HG03280 (cell line): ENCODE results near the gene ZNF324B.
"Not testable (repeated sequence)": the region's sequence is repeated elsewhere in the genome, so short reads cannot be mapped to it uniquely, and the experiment has no call there.

Experiments used
- ATAC-seq: cut with Tn5 transposase; IDR thresholded peaks from one replicate; pipeline ENCODE4 v1.9.1; 2021; ENCODE audit warnings: mild to moderate bottlenecking, moderate library complexity; ENCODE audit not compliant: unreplicated experiment

The ZNF324B gene

DNA sequence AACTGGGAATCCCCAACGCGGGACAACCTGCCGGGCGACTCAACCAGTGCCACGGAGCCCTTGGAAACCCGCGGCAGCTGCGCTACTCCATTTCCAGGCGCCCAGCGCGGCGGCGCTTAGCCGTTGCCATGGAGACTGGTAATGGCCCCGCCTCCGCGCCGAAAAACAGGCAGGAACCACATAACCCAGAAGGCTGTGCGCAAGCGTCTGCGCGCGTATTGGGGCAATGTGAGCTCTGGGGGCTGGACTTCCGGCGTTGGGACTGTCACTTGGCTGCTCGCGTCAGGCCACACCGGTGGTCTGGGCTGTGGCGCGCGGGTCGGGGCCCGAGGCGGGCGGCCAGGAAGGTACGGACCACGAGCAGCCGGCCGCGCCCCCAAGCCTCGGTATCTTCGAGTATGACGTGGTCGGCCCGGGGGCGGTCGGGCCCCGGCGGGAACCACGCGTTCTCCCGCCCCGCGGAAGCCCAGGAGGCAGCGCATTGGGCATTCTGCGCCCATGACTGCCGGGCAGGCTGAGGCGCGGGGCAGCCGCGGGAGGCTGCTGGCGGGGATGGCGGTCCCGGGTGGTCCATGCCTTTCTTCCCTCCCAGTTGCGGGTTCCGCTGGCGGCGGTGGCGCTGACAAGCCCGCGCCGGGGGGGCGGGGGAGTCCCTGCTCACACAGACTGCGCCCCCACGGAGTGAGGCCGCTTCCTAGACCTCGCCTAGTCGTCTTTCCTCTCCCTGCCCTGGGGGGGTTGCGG, at the start of gene ZNF324B:
ZNF324B (plus strand) TSS at position 265 of the 744 bp plus-strand sequence. CDS start 2,080 bp downstream, outside the sequence.
- peak; percentile 94 for ATAC-seq

DNA sequence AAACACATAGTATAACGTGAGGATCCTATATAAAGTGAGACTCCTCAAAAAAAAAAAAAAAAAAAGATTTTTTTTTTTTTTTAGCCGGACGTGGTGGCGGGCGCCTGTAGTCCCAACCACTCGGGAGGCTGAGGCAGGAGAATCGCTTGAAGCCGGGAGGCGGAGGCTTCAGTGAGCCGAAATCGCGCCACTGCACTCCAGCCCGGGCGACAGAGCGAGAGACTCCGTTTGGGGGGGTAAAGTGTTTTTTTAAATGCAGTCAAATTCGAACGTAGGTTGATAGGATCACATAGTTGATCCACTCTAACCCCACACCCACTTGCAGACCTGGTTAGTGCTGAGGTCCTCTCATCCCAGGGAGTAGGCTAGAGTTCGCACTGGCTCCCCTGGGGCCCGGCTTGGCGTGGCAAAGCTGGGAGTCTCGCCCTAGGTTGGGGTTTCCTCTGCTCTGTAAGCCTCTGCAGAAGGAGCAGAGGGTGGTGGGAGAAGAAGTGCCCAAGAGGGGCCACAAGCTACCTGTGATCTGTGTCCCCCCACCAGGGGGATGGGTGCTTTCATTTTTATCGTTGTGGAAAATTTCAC, 49.5 kb upstream of the ZNF324B start:
- ATAC-seq: no peak

DNA sequence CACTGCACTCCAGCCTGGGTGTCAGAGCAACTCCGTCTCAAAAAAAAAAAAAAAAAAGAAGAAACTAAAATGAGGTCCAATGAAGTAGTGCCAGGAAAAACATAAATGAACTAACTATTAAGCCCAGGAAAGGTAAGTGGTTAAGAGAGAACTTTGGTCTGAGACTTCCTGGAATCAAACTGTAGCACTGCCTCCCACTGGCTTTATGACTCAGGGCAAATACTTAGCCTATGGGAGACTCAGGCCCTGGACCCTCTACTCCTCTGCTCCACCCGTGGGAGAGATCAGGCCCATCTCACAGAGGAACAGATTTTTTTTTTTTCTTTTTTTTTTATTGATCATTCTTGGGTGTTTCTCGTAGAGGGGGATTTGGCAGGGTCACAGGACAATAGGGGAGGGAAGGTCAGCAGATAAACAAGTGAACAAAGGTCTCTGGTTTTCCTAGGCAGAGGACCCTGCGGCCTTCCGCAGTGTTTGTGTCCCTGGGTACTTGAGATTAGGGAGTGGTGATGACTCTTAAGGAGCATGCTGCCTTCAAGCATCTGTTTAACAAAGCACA, 47.4 kb upstream of the ZNF324B start:
- not testable (repeated sequence) for ATAC-seq

DNA sequence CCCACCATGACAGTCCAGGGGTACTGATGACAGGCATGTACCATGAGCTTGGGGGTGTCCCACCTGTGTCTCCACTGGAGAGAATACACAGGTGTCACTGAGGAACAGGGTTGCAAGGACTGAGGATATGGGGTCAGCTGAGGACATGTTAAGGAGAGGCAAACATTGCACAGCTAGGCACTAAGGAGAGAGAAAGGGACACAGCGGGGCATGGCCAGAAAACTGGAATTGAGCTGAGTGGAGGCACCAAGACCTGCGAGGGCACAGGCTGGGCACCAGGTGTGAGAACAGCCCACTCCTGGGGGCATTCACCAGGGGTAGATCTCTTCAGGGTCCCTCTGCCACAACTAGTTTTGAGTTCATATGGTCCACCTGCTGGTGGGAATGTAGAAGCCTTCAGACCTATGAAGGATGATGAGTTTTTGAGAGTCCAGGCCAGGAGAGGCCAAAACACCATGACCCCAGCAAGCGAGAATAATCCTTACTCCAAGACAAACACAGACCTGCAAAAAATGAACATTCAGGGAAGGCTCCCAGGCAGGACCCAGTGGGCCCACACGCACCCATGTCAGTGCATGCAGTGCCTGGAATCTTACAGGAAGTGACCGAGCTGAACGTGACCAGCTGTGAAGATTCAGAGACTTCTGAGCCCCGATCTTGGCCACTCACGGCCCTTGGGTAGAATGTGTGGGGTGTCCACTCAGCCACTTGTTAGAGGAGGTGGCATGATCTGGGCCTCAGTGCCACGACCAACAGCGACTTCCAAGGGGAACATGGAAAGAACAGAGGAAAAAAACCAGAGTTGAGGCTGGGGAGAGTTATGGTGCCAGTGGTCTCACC, 44.4 kb upstream of the ZNF324B start:
- no peak for ATAC-seq

DNA sequence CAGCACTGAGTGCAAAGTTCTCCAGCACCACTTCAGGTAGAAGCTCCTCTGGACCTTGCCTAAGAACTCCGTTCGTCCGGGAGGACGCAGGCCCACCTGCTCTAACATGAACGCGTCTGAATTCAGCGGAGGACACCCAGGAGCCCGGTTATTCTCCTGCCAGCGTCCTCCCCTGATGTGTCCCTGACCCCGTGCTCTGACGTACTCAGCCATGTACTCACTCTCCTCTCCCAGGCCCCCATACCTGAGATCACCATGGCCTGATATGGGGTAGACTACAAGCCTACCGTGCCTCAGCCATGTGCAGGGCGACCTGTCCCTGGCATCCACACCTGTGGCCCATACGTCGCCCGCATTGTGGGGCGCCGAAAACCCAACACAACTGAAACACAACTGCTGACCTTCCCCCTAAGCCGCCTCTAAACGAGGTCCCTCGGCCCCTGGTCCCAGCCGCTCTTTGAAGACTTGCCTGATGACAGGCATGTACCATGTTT, 43.7 kb upstream of the ZNF324B start:
- no peak for ATAC-seq

DNA sequence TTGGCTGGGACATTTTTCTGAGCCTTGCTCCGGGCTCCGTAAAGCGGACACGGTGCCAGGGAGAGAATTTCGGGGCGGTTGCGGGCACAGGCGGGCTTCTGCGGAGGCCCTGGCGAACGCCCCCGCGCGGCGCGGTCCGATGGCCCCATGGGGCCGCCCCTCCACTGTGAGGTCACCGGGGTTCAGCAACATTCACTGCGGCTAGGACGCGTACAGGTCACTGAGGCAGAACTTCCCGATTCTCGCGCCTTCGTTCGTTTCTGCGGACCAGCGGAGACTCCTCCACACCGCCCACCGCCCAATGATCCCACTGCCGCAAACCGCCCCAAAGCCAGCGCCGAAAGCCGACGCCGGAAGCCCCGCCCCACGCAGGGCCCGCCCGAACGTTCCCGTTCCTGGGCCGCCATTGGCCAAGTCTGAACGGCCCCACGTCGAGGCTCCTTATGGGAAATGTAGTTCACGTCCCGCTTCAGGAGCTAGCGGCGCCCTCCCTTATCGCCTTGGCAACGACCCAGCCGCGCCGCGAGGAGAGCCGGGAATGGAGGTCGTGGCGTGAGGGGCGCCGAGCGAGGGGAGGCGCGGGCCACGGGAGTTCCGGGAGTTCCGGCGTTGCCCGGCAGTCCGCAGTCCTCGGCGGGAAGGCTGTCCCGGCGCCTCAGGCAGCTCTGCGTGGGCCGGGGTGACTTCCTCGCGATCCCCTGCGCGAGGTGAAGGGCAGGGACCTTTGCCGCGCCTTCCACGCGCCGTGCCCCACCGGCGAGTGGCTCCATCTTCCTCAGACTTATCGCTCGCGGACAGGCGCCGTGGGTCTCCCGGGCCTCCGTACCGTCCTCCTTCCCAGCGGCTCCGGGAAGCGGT, 43.0 kb upstream of the ZNF324B start, which contains the start of gene ZNF584:
ZNF584 (plus strand) TSS at position 498 of the 858 bp plus-strand sequence. CDS start 499 bp downstream, outside the sequence.
- ATAC-seq: peak; percentile 91

DNA sequence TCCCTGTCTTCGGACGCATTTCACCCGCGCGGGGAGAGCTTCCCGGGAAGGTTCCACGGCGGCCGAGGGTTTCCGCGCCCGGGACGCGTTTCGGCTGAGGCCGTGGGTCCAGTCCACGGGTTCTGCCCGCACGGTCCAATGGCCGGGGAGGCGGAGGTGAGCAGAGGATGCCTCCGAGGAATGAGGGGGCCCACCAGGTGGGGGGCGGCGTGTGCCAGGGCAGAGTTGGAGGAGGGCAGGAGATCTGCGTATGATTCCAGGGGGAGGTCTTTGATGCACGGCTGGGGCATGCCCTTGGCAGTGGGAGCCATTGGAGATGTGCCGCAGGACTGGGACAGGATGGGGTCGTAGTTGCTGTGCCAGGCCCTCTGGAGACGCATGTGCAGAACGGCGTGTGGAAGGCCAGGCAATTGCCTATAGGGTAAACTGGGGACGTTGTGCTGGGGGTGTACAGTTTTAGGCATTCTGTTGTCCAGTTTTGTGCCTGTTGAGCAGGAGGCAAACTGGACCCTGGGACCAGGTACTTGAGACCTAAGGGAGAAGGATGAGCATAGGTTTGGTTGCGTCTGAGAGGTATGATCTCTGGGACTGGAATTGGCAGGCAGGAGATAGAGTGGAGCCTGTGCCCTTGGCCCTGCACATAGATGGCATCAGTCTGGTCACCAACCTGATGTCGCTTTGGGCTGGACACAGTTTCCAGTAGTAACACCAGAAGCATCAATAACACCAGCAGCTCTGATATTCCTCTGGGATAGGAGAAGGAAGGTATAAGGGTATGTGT, 42.2 kb upstream of the ZNF324B start:
- ATAC-seq: no peak

DNA sequence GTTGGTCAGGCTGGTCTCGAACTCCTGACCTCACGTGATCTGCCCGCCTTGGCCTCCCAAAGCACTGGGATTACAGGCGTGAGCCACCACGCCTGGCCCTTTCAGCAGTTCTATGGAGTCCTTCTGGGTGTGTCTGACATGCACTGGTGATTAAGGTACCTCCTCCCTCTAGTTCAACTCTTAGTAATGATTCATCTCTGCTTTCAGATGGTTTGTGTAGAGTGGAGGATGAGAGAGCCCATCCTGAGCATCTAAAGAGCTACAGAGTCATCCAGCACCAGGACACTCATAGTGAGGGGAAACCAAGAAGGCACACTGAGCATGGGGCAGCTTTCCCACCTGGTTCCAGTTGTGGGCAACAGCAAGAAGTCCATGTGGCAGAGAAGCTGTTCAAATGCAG, 34.8 kb upstream of the ZNF324B start:
- ATAC-seq: no peak

DNA sequence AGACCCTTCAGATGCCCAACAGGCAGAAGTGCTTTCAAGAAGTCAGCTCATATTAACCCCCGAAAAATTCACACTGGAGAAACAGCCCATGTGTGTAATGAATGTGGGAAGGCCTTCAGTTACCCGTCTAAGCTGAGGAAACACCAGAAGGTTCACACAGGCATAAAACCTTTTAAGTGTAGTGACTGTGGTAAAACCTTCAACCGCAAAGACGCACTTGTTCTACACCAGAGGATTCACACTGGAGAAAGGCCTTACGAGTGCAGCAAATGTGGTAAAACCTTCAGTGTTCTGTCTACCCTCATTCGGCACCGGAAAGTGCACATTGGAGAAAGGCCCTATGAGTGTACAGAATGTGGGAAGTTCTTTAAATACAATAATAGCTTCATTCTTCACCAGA, 34.4 kb upstream of the ZNF324B start:
- ATAC-seq: no peak

DNA sequence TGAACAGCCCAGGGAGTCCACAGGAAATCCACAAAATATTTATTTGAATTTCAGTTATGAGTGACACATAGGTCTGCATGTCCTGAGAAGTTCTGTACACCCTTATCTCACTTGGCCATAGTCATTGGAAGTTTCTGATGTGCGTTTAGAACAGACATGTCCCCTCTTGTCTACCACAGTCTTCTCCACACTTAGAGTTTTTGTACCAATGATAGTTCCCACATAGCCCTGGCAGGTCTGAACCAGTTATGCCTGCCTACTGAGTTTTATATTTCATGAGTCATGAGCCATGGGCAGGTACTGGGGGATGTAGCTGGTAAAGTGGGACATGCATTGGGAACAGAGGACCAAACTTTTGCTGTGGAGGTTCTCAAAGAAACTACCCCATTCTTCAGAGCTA, 22.8 kb upstream of the ZNF324B start:
- no peak for ATAC-seq

DNA sequence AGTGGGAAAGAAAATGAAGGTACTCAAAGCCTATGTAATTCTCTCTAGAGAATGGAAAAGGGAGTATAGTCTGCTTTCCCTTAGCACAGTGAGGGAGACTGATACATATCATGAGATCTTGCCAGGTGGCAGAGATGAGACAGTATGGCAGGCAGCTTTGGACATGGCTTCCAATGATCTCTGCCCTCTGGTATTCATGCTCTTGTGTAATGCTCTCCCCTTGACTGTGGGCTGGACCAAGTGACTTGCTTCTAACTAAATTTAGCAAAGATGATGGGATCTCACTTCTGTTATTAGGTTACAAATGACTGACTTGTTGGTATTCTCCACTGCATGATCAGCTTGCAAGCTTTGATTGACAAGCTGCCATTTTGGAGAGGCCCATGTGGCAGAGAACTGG, 21.7 kb upstream of the ZNF324B start:
- ATAC-seq: no peak

DNA sequence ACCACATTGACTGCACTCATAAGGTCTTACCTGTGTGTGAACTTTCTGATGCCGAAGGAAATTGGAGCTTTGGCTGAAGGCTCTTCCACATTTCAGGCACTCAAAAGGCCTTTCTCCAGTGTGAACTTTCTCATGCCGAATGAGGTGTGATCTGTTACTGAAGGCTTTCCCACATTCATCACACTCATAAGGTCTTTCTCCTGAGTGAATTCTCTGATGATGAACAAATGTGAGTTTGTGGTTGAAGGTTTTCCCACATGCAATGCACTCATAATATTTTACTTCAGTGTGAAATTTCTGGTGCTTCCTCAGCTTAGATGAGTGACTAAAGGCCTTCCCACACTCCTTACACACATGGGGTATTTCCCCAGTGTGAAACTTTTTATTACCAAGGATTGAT, 17.2 kb upstream of the ZNF324B start:
- no peak for ATAC-seq

DNA sequence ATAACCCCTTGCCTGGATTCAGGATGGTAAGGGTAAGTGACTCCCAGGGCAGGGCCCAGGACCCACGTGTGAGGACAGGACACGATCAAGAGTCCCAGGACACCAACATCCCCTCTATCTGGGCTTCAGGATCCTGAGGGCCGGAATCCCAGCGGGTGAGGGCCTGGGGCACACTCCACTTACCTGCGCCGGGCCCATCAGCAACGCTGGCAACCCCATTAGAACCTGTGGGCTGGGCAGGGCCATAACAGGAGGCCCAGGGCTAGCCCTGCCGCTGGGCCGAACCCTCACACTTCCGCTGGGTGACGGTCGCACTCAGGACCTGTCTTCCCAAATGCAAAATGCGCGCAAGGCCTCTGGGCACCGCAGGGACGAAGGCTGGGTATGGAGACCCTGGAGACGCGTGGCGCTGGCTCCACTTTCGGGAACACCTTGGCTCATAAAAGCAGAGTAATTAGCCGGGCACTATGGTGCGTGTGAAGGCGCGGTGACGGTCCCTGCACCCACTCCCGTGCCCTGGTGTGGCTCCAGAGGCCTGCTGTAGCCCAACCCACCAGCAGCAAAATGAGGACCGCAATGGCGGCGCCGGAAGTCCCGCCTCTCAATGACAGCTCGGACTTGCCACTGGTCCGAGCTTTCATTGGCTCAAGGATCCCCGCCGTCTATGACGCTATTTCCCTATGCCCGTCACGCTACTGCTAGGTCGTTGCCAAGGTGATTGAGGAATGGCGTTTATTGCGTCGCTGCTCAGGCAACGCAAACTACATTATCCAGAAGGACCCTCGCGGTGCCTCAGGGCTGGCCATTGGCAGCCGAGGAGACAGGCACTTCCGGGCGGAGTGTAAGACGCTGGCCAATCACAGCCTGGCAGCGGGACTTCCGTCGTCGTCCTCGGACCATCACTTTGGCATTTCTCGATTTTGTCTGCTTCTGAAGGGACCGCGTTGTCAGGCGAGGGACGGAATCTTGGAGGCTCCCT, 11.6 kb upstream of the ZNF324B start, which contains the start of gene ZNF132:
ZNF132 (minus strand) TSS at position 578 of the 979 bp plus-strand sequence; CDS start at position 246, 332 bp downstream.
- peak; percentile 90 for ATAC-seq

DNA sequence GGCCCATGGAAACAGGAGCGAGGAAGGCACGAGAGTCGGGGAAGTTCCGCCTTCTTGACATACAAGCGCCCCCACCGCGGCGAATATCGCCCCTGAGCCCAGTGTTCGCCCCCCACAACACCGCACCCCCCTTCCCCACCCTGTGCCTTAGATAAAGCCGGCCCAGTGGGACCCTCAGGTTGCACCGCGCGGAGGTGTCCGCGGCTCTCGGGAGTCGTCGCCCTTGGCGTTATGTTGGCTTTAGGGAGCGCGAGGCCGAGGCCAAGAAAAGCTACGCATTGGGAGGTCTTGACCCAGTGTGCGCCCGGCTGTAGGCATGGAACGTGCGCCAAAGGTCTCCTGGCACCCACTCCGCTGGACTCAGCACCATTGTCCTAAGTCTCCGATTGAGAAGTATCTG, 10.9 kb upstream of the ZNF324B start:
- ATAC-seq: no peak

DNA sequence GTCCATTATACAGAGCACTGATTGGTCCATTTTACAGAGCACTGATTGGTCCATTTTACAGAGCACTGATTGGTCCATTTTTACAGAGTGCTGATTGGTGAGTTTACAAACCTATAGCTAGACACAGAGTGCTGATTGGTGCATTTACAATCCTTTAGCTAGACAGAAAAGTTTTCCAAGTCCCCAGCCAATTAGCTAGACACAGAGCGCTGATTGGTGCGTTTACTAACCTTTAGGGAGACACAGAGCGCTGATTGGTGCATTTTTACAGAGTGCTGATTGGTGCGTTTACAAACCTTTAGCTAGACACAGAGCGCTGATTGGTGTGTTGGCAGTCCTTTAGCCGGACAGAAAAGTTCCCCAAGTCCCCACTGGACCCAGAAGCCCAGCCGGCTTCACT, 8.4 kb upstream of the ZNF324B start:
- ATAC-seq: not testable (repeated sequence)

DNA sequence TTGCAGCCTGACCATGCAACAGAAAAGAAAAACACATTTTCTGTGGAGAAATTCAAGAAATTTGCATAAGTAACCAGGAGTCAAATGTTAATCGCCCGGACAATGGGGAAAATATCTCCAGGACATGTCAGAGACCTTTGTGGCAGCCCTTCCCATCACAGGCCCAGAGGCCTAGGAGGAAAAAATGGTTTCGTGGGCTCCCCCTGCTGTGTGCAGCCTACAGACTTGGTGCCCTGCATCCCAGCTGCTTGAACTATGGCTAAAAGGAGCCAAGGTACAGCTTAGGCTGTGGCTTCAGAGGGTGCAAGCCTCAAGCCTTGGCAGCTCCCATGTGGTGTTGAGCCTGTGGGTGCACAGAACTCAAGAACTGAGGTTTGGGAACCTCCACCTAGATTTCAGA, 2.6 kb upstream of the ZNF324B start:
- ATAC-seq: not testable (repeated sequence)

DNA sequence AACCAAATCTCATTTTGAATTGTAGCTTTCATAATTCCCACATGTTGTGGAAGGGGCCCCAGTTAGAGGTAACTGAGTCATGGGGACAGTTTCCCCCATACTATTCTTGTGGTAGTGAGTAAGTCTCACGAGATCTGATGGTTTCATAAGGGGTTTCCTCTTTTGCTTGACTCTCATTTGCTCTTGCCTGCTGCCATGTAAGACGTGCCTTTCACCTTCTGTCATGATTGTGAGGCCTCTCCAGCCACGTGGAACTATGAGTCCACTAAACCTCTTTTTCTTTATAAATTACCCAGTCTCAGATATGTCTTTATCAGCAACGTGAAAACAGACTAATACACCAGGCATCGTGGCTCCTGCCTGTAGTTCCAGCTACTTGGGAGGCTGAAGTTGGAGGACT, 1.4 kb upstream of the ZNF324B start:
- not testable (repeated sequence) for ATAC-seq

DNA sequence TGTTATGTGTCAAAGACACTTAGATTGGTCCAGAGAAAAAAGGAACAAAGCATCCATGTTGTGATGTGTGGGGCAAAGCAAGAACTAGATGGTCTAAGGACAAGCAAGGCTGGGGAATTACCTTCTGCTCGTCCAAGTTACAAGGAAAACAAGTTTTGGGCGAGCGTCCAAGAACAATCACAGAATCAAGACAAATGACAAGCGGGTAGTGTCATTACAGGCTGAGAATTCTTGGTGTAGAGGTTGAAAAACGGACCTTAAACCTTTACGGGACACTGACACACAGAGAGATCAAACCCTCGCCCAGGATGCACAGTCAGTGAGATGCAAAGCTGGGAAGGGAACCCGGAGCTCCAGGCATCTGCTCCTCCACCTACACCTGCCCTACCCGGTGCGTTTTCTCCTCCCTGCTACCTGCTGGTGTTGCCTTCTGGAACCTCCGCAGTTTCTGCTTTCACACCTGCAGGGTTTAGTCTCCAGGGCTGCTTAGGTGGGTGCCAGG, 515 bp upstream of the ZNF324B start:
- ATAC-seq: peak; percentile 6
